WTC11 (cell line): ENCODE results near the gene APOLD1.

Experiments used
- CTCF ChIP-seq: fragments of 200-600 bp; IDR thresholded peaks from 2 replicates; pipeline ENCODE4 v1.8.0; 2022; ENCODE audit warnings: antibody characterized with exemption
- E2F1 ChIP-seq: sonication (generic); formaldehyde crosslinking; IDR thresholded peaks from 2 replicates; pipeline ENCODE4 v1.8.0; 2022; ENCODE audit warnings: mild to moderate bottlenecking, missing genetic modification reagents
- GRHL2 ChIP-seq: fragments of 250-450 bp; sonication (Bioruptor Pico); IDR thresholded peaks from 2 replicates; pipeline ENCODE4 v1.8.0; 2022; ENCODE audit warnings: mild to moderate bottlenecking, moderate library complexity; ENCODE audit not compliant: insufficient replicate concordance, severe bottlenecking
- HMGXB4 ChIP-seq: sonication (generic); formaldehyde crosslinking; IDR thresholded peaks from 2 replicates; pipeline ENCODE4 v1.8.1; 2023; ENCODE audit warnings: mild to moderate bottlenecking, moderate library complexity, missing genetic modification reagents
- MAX ChIP-seq: sonication (generic); formaldehyde crosslinking; IDR thresholded peaks from 2 replicates; pipeline ENCODE4 v1.8.0; 2022; ENCODE audit warnings: mild to moderate bottlenecking, missing genetic modification reagents
- NFE2L1 ChIP-seq: sonication (generic); formaldehyde crosslinking; IDR thresholded peaks from 2 replicates; pipeline ENCODE4 v1.8.1; 2023; ENCODE audit warnings: missing genetic modification reagents
- PREB ChIP-seq: sonication (generic); formaldehyde crosslinking; IDR thresholded peaks from 2 replicates; pipeline ENCODE4 v1.8.1; 2022; ENCODE audit warnings: mild to moderate bottlenecking, missing genetic modification reagents, moderate library complexity, borderline replicate concordance
- USF2 ChIP-seq: sonication (generic); formaldehyde crosslinking; IDR thresholded peaks from 2 replicates; pipeline ENCODE4 v1.8.1; 2023; ENCODE audit warnings: mild to moderate bottlenecking, missing genetic modification reagents, moderate library complexity
- ZNF232 ChIP-seq: sonication (generic); formaldehyde crosslinking; IDR thresholded peaks from 2 replicates; pipeline ENCODE4 v1.8.0; 2022; ENCODE audit warnings: mild to moderate bottlenecking, missing genetic modification reagents
- ZNF512 ChIP-seq: sonication (generic); formaldehyde crosslinking; IDR thresholded peaks from 2 replicates; pipeline ENCODE4 v1.8.1; 2022; ENCODE audit warnings: missing genetic modification reagents, borderline replicate concordance

- TF ChIP-seq CTCF (no peak), GRHL2 (CRISPR knock-in tag) (no peak), PREB (no peak), ZNF232 (CRISPR knock-in tag) (no peak), E2F1 (CRISPR knock-in tag) (no peak), NFE2L1 (CRISPR knock-in tag) (no peak), ZNF512 (no peak), USF2 (no peak), HMGXB4 (no peak), MAX (CRISPR knock-in tag) (no peak)
These were observed 18.6 kb downstream of the APOLD1 start for GRCh38 chr12:12804011-12804410.
